HEK293T (cell line): Measurements from ENCODE around the gene MOV10L1.

Source experiments
- BHLHE40 ChIP-seq: fragments of 450-650 bp; IDR thresholded peaks from 2 replicates; pipeline ENCODE4 v1.6.1; 2016; ENCODE audit warnings: mild to moderate bottlenecking, moderate library complexity, borderline replicate concordance
- FOXK2 ChIP-seq: fragments of 450-650 bp; IDR thresholded peaks from 2 replicates; pipeline ENCODE4 v1.6.1; 2016; ENCODE audit warnings: mild to moderate bottlenecking
- TARDBP ChIP-seq: fragments of 450-650 bp; IDR thresholded peaks from 2 replicates; pipeline ENCODE4 v1.6.1; 2016
- ZNF384 ChIP-seq: fragments of 450-650 bp; IDR thresholded peaks from 2 replicates; pipeline ENCODE4 v1.6.1; 2016

DNA sequence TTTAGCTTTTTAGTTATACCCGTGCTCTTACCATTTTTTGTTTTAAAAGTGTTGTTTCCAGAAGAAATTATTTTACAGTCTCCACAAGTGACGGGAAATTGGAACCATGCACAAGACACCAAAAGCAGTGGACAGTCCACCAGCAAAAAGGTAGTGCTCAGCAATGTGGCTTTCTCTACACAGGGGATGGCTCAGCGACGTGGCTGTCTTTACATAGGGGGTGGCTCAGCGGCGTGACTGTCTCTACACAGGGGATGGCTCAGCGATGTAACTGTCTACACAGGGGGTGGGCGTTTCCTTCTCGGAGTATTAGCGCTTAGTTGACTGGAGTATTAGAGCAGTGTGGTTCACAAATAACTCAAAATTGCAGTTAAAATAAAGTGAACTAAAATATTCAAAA lies 44.7 kb downstream of the MOV10L1 start:
- TF ChIP-seq TARDBP (no peak), ZNF384 (no peak), FOXK2 (no peak), BHLHE40 (no peak)
